ENCODE data around the gene HPCAL1.

GRCh38 chr2:10407841-10408648 is 105.3 kb downstream of the HPCAL1 start:
- TF ChIP-seq CTCF (IDR thresholded peaks at IDR 0.05) (no peak), POLR2A (IDR thresholded peaks at IDR 0.05) (no peak)

Data from testis (tissue), 2 donors.